HEK293 (cell line): ENCODE measurements around the gene OTUB1.

Experiments
- CTCF ChIA-PET: fragments of 350-600 bp; formaldehyde crosslinking; extraction: SDS; loops from one replicate; lab custom pipeline; 2021; ENCODE audit warnings: antibody characterized with exemption; lab: Yijun Ruan, JAX
- POLR2A ChIA-PET: fragments of 300-600 bp; formaldehyde crosslinking; extraction: SDS; loops from one replicate; lab custom pipeline; 2020; ENCODE audit warnings: antibody characterized with exemption, inconsistent platforms; lab: Yijun Ruan, JAX
- H3K27ac ChIP-seq: fragments of 200-500 bp; sonication (Bioruptor generic); 2 replicates; pipeline ENCODE4 v1.5.1; 2014; ENCODE audit warnings: low read depth, low read length, control low read depth, inconsistent platforms; ENCODE audit errors: extremely low read depth
- H3K36me3 ChIP-seq, 2 experiments: fragments of 200-500 bp in 1 of 2; sonication (Bioruptor generic) in 1 of 2; 1 replicate in 1 of 2; 2 replicates in 1 of 2; pipeline ENCODE4 v1.5.1; 2014 to 2017; ENCODE audit warnings: inconsistent platforms in 2 of 2, low read length in 2 of 2; ENCODE audit not compliant: control insufficient read depth in 2 of 2, insufficient read depth in 1 of 2
- H3K4me1 ChIP-seq: fragments of 200-500 bp; sonication (Bioruptor generic); 2 replicates; pipeline ENCODE4 v1.5.1; 2014; ENCODE audit warnings: mild to moderate bottlenecking, low read length, inconsistent platforms; ENCODE audit not compliant: control insufficient read depth, insufficient read depth
- H3K4me3 ChIP-seq: 2 replicates; pipeline ENCODE4 v1.5.1; 2011; ENCODE audit warnings: low read depth, mild to moderate bottlenecking, control low read depth, low read length, moderate library complexity
- H3K9me3 ChIP-seq: fragments of 200-500 bp; sonication (Bioruptor generic); 2 replicates; pipeline ENCODE4 v1.5.1; 2014; ENCODE audit warnings: low read depth, low read length, inconsistent platforms; ENCODE audit not compliant: control insufficient read depth, insufficient read depth
- GFI1B ChIP-seq: fragments of 450-650 bp; formaldehyde crosslinking; IDR thresholded peaks from 2 replicates; pipeline ENCODE4 v1.5.1; 2016; ENCODE audit warnings: missing biosample characterization, missing genetic modification characterization
- GLIS2 ChIP-seq: fragments of 450-650 bp; formaldehyde crosslinking; IDR thresholded peaks from 2 replicates; pipeline ENCODE4 v1.5.1; 2016; ENCODE audit warnings: missing biosample characterization, missing genetic modification characterization
- KLF7 ChIP-seq: fragments of 450-650 bp; formaldehyde crosslinking; IDR thresholded peaks from 2 replicates; pipeline ENCODE4 v1.5.1; 2016; ENCODE audit warnings: missing biosample characterization, missing genetic modification characterization, borderline replicate concordance
- PRDM10 ChIP-seq: fragments of 450-650 bp; formaldehyde crosslinking; IDR thresholded peaks from 2 replicates; pipeline ENCODE4 v1.5.1; 2016; ENCODE audit warnings: missing biosample characterization, missing genetic modification characterization
- PRDM6 ChIP-seq: fragments of 450-650 bp; formaldehyde crosslinking; IDR thresholded peaks from 2 replicates; pipeline ENCODE4 v1.5.1; 2017; ENCODE audit warnings: missing biosample characterization, missing genetic modification characterization
- ZBTB20 ChIP-seq: fragments of 450-650 bp; formaldehyde crosslinking; IDR thresholded peaks from 2 replicates; pipeline ENCODE4 v1.5.1; 2016; ENCODE audit warnings: missing biosample characterization, missing genetic modification characterization
- ZBTB44 ChIP-seq: fragments of 450-650 bp; IDR thresholded peaks from 2 replicates; pipeline ENCODE4 v1.5.1; 2018; ENCODE audit warnings: missing biosample characterization, mild to moderate bottlenecking, missing genetic modification characterization
- ZBTB7A ChIP-seq: fragments of 450-650 bp; formaldehyde crosslinking; IDR thresholded peaks from 2 replicates; pipeline ENCODE4 v1.5.1; 2016; ENCODE audit warnings: low read depth, missing biosample characterization, missing genetic modification characterization
- ZBTB8A ChIP-seq: fragments of 450-650 bp; formaldehyde crosslinking; IDR thresholded peaks from 2 replicates; pipeline ENCODE4 v1.5.1; 2016; ENCODE audit warnings: missing biosample characterization, missing genetic modification characterization
- ZNF114 ChIP-seq: fragments of 450-650 bp; formaldehyde crosslinking; IDR thresholded peaks from 2 replicates; pipeline ENCODE4 v1.5.0; 2017; ENCODE audit warnings: missing biosample characterization, missing genetic modification characterization
- ZNF18 ChIP-seq: fragments of 450-650 bp; formaldehyde crosslinking; IDR thresholded peaks from 2 replicates; pipeline ENCODE4 v1.5.1; 2016; ENCODE audit warnings: missing biosample characterization, missing genetic modification characterization
- ZNF211 ChIP-seq: fragments of 450-650 bp; formaldehyde crosslinking; IDR thresholded peaks from 2 replicates; pipeline ENCODE4 v1.5.1; 2016; ENCODE audit warnings: low read depth, missing biosample characterization, missing genetic modification characterization
- ZNF221 ChIP-seq: fragments of 450-650 bp; formaldehyde crosslinking; IDR thresholded peaks from 2 replicates; pipeline ENCODE4 v1.5.1; 2017; ENCODE audit warnings: missing biosample characterization, missing genetic modification characterization, borderline replicate concordance
- ZNF335 ChIP-seq: fragments of 450-650 bp; formaldehyde crosslinking; conservative IDR thresholded peaks from 2 replicates; pipeline ENCODE4 v1.5.1; 2016; ENCODE audit warnings: missing biosample characterization, missing genetic modification characterization
- ZNF391 ChIP-seq: fragments of 450-650 bp; formaldehyde crosslinking; IDR thresholded peaks from 2 replicates; pipeline ENCODE4 v1.5.1; 2016; ENCODE audit warnings: low read depth, missing biosample characterization, missing genetic modification characterization, borderline replicate concordance
- ZNF433 ChIP-seq: fragments of 450-650 bp; formaldehyde crosslinking; IDR thresholded peaks from 2 replicates; pipeline ENCODE4 v1.5.1; 2016; ENCODE audit warnings: missing biosample characterization, missing genetic modification characterization, low read depth
- ZNF514 ChIP-seq: fragments of 450-650 bp; formaldehyde crosslinking; IDR thresholded peaks from 2 replicates; pipeline ENCODE4 v1.5.1; 2016; ENCODE audit warnings: missing biosample characterization, missing genetic modification characterization
- ZNF610 ChIP-seq: fragments of 450-650 bp; formaldehyde crosslinking; IDR thresholded peaks from 2 replicates; pipeline ENCODE4 v1.5.1; 2016; ENCODE audit warnings: missing biosample characterization, missing genetic modification characterization, borderline replicate concordance
- ZNF701 ChIP-seq: fragments of 450-650 bp; formaldehyde crosslinking; IDR thresholded peaks from 2 replicates; pipeline ENCODE4 v1.5.1; 2016; ENCODE audit warnings: missing biosample characterization, missing genetic modification characterization
- ZNF76 ChIP-seq: fragments of 450-650 bp; formaldehyde crosslinking; IDR thresholded peaks from 2 replicates; pipeline ENCODE4; 2016; ENCODE audit warnings: low read depth, missing biosample characterization, missing genetic modification characterization, borderline replicate concordance
- ZNF777 ChIP-seq: fragments of 450-650 bp; formaldehyde crosslinking; IDR thresholded peaks from 2 replicates; pipeline ENCODE4 v1.5.1; 2017; ENCODE audit warnings: missing biosample characterization, missing genetic modification characterization, borderline replicate concordance
- ZNF792 ChIP-seq: fragments of 450-650 bp; formaldehyde crosslinking; IDR thresholded peaks from 2 replicates; pipeline ENCODE4 v1.5.1; 2016; ENCODE audit warnings: missing biosample characterization, missing genetic modification characterization
- ZSCAN30 ChIP-seq: fragments of 450-650 bp; IDR thresholded peaks from 2 replicates; pipeline ENCODE4 v1.5.1; 2018; ENCODE audit warnings: missing biosample characterization, mild to moderate bottlenecking, missing genetic modification characterization, moderate library complexity

The OTUB1 gene

GRCh38 chr11:63985812-63986155 lies 454 bp upstream of the OTUB1 start:
- H3K4me1 ChIP-seq: 0 out of 2 replicates have a peak, but pooled peaks cover 2% of the 10 kb centered on the region
- peak overlapping the region; percentile 76; the same call in 1 of the 2 replicates for H3K27ac ChIP-seq
- peak overlapping the region; percentile 95 for H3K4me3 ChIP-seq
- peaks cover 4 to 28% of the 10 kb centered on the region in 2 experiments; a peak in 2 of 3 replicates for H3K36me3 ChIP-seq
- no peak for TF ChIP-seq ZNF391 (tag by site-specific recombination)
- no peak for TF ChIP-seq GFI1B (tag by site-specific recombination)
- TF ChIP-seq KLF7: no peak
- TF ChIP-seq ZNF701 (tag by site-specific recombination): no peak
- no peak for TF ChIP-seq ZNF211 (tag by site-specific recombination)
- TF ChIP-seq ZNF76: no peak
- peak; percentile 67 for TF ChIP-seq ZBTB44
- TF ChIP-seq ZNF610 (tag by site-specific recombination): no peak
- TF ChIP-seq ZNF221 (tag by site-specific recombination): no peak
- TF ChIP-seq PRDM10 (tag by site-specific recombination): no peak
- no peak for TF ChIP-seq PRDM6
- TF ChIP-seq GLIS2 (tag by site-specific recombination): peak; percentile 81
- TF ChIP-seq ZBTB20: peak; percentile 22; the same call in 1 of the 2 replicates
- no peak for TF ChIP-seq ZBTB7A (tag by site-specific recombination)
- TF ChIP-seq ZSCAN30 (tag by site-specific recombination): no peak
- TF ChIP-seq ZNF514 (tag by site-specific recombination): no peak
- TF ChIP-seq ZNF777 (tag by site-specific recombination): no peak
- TF ChIP-seq ZNF114 (tag by site-specific recombination): no peak
- no peak for TF ChIP-seq ZNF433
- peak; percentile 72 for TF ChIP-seq ZNF335 (tag by site-specific recombination)
- peak; percentile 37 for TF ChIP-seq ZBTB8A (tag by site-specific recombination)
- TF ChIP-seq ZNF792 (tag by site-specific recombination): no peak
- no peak for TF ChIP-seq ZNF18
- ChIA-PET CTCF (interaction anchor here (0.6 to 1.0 kb wide), 4 partner anchors 41 to 164 kb away, joined by 3 to 6 read pairs (median 4); no protein-coding TSS in a partner anchor), POLR2A (interaction anchor here (0.5 to 1.5 kb wide), 2 partner anchors 9 to 11 kb away, joined by 3 to 7 read pairs; partner anchors contain the start of gene COX8A)
- no peaks in the 10 kb centered on the region for H3K9me3 ChIP-seq
